AG04449 (cell line): ENCODE data around the gene ABHD12B.

Experiments
- CTCF ChIA-PET: fragments of 350-600 bp; formaldehyde crosslinking; extraction: SDS; loops from one replicate; lab custom pipeline; 2021; ENCODE audit warnings: antibody characterized with exemption; lab: Yijun Ruan, JAX
- POLR2A ChIA-PET: fragments of 400-600, 350-600 bp; formaldehyde crosslinking; extraction: SDS; loops from one replicate; lab custom pipeline; 2020; ENCODE audit warnings: antibody characterized with exemption, inconsistent platforms; lab: Yijun Ruan, JAX
- DNase-seq: peaks from one replicate; pipeline ENCODE4 v3.0.0-alpha.2; 2010; ENCODE audit warnings: low read depth, low spot score
- H3K4me3 ChIP-seq: 2 replicates; pipeline ENCODE4 v1.5.1; 2011; ENCODE audit warnings: low read depth, mild to moderate bottlenecking, control low read depth, low read length
- CTCF ChIP-seq: IDR thresholded peaks from one replicate; pipeline ENCODE4 v1.5.1; 2011; ENCODE audit warnings: mild to moderate bottlenecking, moderate library complexity, low read length, control low read depth, inconsistent platforms; ENCODE audit not compliant: insufficient read depth; ENCODE audit errors: missing control alignments

The ABHD12B gene

GRCh38 chr14:50948205-50948604 lies 76.4 kb downstream of the ABHD12B start:
- DNase-seq: no peak
- POLR2A ChIA-PET: no interaction called here
- CTCF ChIA-PET: interaction anchor here (0.8 to 1.0 kb wide), 2 partner anchors 10 to 14 kb away, joined by 3 to 4 read pairs; no protein-coding TSS in a partner anchor
- H3K4me3 ChIP-seq: no peak overlapping the region
- no peak for TF ChIP-seq CTCF

GRCh38 chr14:50951032-50951431 lies 79.2 kb downstream of the ABHD12B start:
- H3K4me3 ChIP-seq: no peak overlapping the region
- POLR2A ChIA-PET: no interaction called here

GRCh38 chr14:50953502-50953901 lies 81.6 kb downstream of the ABHD12B start:
- no peak overlapping the region for H3K4me3 ChIP-seq
- POLR2A ChIA-PET: interaction anchor here (2.4 kb wide), 1 partner anchor 9 kb away, joined by 8 read pairs; the partner anchor contains the start of gene PYGL
- TF ChIP-seq CTCF: no peak
- CTCF ChIA-PET: interaction anchor here (0.7 to 3.6 kb wide), 9 partner anchors 9 to 827 kb away, joined by 3 to 33 read pairs (median 4); partner anchors contain the start of gene PYGL
- DNase-seq: no peak

More at GRCh38 chr14:50951032-50951431, 79.2 kb downstream of the ABHD12B start:
- CTCF ChIA-PET: interaction anchor here (2.2 to 2.5 kb wide), 2 partner anchors 267 to 829 kb away, joined by 5 to 10 read pairs; no protein-coding TSS in a partner anchor
- no peak for TF ChIP-seq CTCF
- DNase-seq: no peak
